Mesenteric fat pad (tissue), 1 donor: ENCODE data around the gene TTC3. TPM values are rescaled to one million over a fixed set of nuclear protein-coding genes. Genes with fewer than 3 reads are reported as not detected.
"Not testable (repeated sequence)": the region's sequence is repeated elsewhere in the genome, so short reads cannot be mapped to it uniquely, and the experiment has no call there.

Experiments used
- DNase-seq: peaks from one replicate; pipeline ENCODE4 v3.0.0-alpha.2; 2020; ENCODE audit warnings: low spot score
- total RNA-seq: library from RNA; stranded (reverse); fragmentation: NEBNext Ultra II Directional; extraction: Animal tissue kit (Norgen Biotek cat#: 25700); gene quantifications from one replicate; pipeline ENCODE4 v1.2.1, GENCODE V29; 2021
- donor health status: DM: yes; HTN: yes; CAD: no.

TTC3 gene
- total RNA-seq, 1 donor from 2014 or later: 141 TPM

DNA sequence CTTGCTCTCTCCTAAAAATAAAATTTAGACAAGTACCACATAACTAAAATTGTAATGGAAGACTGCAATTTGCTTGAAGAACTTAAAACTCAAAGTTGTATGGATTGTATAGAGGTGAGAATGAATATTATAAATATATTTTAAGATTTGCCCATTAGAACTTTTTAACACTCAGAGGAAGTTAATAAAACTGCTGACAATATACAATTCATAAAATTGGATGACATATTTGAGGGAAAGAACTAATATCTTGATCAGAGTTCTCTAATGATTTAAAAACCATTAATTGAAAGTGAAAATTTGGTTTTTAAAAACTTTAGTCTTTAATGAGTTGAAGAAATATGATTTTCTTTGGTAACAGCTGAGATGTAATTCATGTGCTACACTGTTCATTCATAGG is 20.9 kb downstream of the TTC3 start:
- DNase-seq: no peak

DNA sequence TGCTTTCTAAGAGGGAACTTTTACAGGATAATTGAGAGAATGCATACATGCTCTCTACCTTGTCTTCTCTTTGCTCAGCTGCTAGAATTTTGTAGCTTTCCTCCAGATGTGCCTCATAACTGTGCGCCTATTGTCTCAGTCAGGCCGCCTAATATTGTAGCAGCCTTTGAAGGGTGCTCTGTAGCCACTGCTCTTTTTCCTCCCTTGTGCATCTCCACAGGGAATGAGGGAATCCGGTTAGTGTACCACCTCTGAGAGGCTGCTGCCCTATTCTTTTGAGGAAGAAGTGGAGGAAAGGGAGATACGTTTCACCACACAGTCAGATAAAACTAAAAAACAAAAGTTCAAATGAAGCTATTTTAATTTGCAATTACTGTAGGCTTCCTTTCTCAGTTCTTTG is 22.8 kb downstream of the TTC3 start:
- DNase-seq: no peak

DNA sequence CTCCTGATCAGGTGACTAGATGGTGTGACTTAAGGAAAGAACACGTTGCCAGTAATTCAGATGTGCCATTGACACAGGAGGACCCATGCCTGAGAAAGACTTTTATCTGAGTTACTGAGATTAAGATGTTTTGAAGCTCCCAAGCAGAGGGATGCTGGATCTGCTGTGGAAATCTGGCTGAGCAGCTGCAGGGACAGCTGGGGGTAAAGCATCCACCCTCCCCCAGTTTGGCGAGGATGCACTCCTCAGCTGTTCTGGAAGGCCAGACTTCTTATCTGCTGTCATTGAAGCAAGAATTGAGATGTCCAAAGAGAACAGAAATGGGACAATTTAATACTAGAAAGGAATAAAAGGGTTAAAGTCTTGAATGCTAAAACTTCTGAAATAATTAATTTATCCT is 25.7 kb downstream of the TTC3 start:
- no peak for DNase-seq

DNA sequence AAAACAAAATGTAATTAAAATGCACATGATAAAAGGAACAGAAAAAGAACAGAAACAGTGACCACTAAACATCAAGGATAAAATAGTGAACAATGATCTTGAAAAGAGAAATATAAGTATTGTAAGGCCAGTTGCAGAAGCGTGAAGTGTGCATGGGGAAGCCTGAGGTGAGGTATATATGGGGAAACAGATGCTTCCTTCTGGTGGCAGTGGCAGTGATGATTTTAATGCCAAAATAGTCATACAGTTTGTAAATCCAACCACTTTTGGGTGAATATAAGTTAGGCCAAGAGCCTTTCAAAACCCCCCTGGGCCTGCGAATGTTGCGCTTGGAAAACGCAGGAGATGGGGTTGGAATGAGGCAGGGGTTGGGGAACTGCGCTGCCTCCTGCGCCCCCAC is 27.3 kb downstream of the TTC3 start:
- DNase-seq: no peak

DNA sequence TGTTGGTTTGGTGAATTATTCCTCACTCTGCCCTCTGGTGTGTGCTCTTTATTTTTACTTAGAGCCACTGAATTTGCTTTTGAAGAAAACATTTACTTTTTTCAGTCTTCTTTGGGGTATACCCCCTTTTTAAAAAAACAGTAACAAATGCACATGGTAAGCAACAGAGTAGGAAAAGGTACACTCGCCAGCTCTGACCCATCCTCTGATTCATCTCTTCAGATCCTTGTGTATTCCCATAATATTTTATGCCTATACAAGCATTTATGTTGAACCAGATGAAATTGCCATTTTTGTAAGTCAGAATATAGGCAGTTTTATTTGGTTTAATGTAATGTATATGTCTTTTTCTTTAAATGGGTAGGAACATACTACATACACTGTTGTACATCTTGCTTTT is 28.3 kb downstream of the TTC3 start:
- no peak for DNase-seq

DNA sequence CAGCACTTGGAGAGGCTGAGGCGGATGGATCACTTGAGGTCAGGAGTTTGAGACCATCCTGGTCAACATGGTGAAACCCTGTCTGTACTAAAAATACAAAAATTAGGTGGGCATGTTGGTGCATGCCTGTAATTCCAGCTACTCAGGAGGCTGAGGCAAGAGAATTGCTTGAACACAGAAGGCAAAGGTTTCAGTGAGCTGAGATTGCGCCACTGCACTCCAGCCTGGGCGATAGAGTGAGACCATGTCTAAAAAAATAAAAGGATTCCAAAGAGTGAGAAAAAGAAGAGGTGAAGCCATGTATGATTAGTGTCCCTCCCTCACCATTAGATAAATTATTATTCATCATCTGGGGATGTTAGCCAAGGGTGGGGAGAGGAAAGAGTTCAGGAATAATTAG is 29.7 kb downstream of the TTC3 start:
- DNase-seq: not testable (repeated sequence)

DNA sequence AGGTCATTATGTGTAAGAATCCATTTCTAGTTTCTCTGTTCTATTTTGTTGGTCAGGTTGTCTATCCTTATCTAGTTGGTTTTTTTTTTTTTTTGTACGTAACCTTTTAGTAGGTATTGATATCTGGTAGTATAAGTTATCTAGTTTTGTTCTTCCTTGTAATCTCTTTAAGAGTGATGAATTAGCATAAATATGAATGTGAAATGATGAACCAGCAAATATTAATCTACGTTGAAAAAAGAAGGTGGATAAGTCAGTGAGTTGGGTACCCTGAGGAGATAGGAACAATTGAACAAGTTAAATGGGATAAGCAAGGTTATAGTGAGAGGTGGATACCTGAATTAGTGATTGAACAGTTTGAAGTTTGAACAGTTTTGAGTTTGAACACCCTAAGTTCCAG is 33.9 kb downstream of the TTC3 start:
- DNase-seq: no peak

DNA sequence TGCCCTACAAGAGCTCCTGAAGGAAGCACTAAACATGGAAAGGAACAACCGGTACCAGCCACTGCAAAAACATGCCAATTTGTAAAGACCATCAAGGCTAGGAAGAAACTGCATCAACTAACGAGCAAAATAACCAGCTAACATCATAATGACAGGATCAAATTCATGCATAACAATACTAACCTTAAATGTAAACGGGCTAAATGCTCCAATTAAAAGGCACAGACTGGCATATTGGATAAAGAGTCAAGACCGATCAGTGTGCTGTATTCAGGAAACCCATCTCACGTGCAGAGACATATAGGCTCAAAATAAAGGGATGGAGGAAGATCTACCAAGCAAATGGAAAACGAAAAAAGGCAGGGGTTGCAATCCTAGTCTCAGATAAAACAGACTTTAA is 38.0 kb downstream of the TTC3 start:
- not testable (repeated sequence) for DNase-seq

DNA sequence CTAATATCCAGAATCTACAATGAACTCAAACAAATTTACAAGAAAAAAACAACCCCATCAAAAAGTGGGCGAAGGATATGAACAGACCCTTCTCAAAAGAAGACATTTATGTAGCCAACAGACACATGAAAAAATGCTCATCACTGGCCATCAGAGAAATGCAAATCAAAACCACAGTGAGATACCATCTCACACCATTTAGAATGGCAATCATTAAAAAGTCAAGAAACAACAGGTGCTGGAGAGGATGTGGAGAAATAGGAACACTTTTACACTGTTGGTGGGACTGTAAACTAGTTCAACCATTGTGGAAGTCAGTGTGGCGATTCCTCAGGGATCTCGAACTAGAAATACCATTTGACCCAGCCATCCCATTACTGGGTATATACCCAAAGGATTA is 41.2 kb downstream of the TTC3 start:
- DNase-seq: not testable (repeated sequence)

DNA sequence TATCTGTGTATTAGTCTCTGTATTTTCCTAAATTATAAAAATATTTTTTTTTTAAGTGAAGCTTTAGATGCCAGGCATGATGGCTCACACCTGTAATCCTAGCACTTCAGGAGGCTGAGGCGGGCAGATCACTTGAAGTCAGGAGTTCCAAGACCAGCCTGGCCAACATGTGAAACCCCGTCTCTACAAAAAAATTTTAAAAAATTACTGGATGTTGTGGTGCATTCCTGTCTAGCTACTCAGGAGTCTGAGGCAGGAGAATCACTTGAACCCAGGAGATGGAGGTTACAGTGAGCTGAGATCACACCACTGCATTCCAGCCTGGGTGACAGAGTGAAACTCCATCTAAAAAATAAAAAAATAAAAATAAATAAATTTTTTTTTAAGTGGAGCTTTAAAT is 43.4 kb downstream of the TTC3 start:
- not testable (repeated sequence) for DNase-seq

DNA sequence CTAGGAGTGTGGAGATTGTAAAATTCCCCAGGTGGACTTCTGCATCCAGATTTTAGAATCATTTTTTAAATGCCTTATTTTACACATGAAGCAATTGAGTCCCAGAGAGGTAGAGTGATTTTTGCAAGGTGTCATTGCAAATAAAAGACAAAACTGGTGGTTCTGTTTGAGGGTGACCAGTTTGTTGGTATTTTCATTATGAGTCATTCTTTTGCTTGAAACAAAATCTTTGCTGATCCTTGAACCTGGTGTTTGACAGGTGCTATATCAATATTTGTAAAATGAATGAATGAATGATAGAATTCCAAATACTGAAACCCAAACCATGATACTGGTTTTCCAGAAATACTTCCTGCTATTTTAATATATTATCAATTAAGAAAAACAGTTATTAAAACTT is 44.1 kb downstream of the TTC3 start:
- DNase-seq: no peak

DNA sequence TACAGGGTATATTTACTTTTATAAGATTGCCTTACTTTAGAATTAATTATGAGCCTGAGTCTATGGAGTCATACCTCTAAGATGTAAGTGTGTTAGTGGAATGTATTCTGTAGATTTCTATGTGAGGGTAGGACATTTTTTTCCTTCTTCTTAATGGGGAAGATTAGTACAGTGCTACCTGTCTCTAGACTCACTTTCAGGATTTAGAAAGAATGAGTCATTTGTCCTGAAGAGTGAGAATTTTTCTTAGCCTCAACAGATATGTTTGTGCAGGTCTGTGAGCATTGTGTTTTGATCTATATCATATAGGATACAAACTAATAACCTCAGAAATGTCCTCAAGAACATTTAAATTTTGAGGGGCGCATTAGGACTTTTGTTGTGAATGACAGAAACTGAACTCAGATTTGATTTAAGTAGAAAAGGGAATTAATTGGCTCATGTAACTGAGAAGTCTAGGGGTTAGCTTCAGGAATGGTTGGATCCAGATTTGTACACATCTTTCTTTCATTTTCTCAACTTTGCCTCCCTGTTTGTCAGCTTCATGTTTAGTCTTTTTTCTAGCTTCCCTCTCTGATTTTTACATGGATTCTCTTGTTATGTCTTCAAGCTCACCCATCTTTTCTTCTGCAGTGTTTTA is 45.3 kb downstream of the TTC3 start:
- DNase-seq: no peak

DNA sequence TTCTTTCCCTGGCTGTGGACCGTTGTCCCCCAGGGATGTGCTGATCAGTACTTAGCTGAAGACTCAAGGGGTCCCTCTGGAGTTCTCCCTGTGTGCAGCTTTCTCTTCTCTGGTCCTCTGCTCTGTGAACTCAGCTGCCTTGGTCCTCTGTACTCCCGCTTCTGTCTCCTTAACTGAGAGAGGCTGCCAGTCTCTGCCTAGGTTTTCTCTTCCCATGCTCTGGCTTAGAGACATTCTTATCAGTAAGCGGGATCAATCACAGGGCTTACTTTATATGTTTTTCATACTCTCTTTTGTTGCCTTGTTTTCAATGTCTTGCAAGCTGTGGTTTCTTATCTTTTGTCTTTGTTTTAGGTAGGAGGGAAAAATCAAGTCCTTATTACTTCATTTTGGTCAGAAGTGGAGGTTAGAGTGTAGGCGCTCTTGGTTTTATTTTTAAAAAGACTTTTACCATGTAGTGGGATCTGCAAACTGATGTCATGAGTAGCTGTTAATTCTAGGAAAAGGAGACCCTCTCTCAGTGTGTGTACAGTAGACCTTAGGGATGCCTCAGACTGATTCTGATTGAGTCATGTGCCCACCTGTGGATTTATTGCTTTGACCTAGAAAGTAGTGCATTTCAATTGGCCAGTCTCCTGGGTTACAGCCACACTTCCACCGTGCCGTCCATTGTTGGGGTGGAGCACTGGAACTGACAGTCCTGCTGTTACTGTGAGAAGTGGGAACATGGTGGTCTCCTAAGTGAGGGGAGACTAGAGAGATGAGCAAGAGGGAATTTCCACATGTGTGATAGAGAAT is 46.6 kb downstream of the TTC3 start:
- no peak for DNase-seq

DNA sequence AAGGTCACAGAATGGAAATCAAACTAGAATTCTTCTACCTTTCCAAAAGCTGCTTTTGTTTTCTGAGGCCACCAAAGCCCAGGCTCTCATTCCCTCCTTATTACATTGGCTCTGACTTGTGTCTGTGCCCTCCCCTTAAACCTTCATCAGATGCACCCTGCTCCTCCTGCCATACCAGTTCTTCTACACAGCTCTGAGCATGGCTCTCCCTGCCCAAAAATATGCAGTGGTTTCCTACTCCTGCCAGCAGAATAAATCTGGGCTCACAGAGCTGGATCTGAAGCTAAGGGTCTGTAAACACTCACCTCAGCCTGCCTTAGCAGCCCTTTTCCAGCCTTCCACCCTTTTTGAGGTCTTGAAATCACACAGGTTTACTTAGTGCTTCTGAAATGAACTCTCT is 55.0 kb downstream of the TTC3 start:
- DNase-seq: no peak

DNA sequence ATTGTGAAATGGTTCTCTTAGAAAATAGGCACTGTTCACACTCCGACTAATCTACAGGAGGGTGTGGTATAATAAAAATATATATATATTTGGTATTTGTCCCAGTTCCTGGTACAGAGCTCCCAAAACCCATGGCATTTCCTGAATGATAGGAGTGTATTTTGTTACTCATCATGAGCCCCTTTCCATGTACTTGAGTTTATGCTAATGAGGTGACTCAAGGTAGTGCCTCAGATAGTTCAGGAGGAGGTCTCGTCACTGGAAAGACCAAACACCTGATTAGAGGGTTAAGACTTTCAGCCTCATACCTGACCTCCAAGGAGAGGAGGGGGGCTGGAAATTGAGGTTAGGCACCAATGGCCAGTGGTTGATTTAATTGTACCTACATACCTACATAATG is 57.9 kb downstream of the TTC3 start:
- no peak for DNase-seq

DNA sequence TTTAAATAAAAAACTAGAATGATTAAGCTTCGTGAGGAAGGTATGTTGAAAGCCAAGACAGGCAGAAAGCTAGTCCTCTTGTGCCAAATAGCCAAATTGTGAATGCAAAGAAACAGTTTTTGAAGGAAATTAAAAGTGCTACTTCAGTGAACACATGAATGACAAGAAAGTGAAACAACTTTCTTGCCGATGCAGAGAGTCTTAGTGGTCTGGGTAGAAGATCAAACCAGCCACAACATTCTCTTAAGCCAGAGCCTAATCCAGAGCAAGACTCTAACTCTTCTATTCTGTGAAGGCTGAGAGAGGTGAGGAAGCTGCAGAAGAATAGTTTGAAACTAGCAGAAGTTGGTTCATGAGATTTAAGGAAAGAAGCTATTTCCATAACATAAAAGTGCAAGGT is 63.2 kb downstream of the TTC3 start:
- DNase-seq: no peak

DNA sequence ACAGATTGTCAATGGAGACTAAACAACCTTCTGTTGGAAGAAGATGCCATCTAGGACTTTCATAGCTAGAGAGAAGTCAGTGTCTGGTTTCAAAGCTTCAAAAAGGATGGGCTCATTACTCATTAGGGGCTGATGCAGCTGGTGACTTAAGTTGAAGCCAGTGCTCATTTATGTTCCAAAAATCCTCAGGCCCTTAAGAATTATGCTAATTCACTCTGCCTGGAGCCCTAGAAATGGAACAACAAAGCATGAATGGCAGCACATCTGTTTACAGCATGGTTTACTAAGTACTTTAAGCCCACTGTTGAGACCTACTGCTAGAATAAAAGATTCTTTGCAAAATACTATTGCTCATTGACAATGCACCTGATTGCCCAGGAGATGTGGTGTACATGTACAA is 63.7 kb downstream of the TTC3 start:
- no peak for DNase-seq

DNA sequence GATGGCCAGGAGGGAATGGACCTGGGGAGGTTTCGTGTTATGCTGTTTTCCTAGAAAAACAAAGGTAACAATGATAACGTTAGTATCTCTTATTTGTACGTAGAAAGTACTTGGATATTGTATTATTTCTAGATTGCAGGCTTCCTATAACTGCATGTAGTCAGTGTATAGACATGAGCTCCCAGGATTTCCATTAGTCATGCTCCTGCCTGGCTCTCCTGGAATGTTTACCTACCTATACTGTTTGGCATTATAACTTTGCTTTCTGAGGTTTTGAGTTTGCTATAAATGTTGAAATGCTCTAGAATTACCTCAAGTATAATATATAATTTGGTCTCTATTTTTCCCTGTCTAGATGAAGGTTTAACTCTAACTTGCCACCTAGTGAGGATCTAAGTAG is 66.1 kb downstream of the TTC3 start:
- no peak for DNase-seq

DNA sequence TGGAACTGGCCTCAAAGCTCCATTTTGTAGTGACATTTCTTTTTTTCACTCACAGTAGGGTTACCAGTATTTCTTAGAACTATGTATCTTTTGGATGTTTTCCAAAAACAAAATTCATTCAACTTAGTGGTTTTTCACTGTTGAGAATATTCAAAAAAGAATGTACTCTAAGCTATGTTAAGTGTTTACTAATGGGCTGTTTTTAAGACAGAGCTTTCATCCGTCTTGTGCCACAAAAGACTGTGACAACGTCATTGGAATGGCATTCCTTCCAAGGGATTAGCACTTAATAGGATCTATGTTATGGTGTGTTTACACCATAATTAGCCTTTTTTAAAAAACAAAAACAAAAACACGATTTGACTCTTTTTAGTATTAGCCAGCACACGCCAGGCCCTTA is 66.8 kb downstream of the TTC3 start:
- DNase-seq: no peak

DNA sequence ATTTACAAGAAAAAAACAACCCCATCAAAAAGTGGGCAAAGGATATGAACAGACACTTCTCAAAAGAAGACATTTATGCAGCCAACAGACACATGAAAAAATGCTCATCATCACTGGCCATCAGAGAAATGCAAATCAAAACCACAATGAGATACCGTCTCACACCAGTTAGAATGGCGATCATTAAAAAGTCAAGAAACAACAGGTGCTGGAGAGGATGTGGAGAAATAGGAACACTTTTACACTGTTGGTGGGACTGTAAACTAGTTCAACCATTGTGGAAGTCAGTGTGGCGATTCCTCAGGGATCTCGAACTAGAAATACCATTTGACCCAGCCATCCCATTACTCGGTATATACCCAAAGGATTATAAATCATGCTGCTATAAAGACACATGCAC is 70.3 kb downstream of the TTC3 start:
- DNase-seq: not testable (repeated sequence)

DNA sequence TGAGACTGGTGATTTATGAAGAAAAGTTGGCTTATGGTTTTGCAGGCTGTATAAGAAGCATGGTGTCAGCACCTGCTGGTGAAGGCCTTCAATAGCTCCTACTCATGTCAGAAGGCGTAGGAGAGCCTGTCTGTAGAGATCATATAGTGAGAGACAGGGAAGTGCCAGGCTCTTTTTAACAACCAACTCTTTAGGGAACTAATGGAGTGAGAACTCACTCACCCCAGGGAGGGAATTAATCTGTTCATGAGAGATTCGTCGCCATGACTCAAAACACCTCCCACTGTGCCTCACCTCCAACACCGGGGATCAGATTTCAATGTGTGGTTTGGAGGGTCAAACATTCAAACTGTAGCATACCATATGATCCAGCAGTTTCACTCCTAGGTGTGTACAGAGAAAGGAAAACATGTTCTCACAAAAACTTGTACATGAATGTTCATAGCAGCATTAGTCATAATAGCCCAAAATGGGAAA is 72.6 kb downstream of the TTC3 start:
- DNase-seq: no peak

DNA sequence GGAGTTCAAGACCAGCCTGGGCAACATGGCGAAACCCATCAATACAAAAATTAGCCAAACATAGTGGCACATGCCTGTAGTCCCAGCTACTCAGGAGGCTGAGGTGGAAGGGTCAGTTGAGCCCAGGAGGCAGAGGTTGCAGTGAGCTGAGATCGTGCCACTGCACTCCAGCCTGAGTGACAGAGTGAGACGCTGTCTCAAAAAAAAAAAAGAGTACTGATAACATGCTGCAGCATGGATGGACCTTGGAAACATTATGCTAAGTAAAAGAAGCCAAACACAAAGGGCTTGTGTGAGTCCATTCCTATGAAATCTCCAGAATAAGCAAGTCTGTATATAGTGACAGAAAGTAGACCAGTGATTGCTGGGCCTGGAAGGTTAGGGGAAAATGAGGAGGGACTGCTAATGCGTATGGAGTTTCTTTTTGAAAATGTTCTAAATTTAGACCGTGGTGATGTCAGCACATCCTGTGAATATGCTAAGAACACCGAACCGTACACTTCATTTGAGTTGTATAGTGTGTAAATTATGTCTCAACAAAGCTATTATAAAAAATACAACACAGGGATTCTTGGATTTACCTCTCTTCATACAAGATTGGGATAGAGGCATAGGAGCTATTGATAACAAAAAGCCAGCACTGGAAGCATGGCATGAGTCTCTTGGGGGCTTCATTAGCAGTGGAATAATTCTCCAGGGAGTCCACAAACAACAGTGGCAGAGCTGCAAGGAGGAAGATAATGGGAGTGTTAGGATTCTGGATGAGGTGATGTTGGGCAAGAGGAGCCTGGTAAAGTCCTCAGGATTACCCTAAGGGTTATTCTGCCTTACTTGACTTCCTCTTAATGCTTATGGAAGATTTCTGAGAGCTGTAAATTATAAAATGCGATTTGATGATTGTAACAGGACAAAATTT is 73.5 kb downstream of the TTC3 start:
- no peak for DNase-seq
